HG02642 (cell line): ENCODE measurements around the gene PCSK6.

Experiments
- ATAC-seq: cut with Tn5 transposase; IDR thresholded peaks from one replicate; pipeline ENCODE4 v1.9.1; 2021; ENCODE audit warnings: mild to moderate bottlenecking; ENCODE audit not compliant: unreplicated experiment, poor library complexity

The PCSK6 gene

DNA sequence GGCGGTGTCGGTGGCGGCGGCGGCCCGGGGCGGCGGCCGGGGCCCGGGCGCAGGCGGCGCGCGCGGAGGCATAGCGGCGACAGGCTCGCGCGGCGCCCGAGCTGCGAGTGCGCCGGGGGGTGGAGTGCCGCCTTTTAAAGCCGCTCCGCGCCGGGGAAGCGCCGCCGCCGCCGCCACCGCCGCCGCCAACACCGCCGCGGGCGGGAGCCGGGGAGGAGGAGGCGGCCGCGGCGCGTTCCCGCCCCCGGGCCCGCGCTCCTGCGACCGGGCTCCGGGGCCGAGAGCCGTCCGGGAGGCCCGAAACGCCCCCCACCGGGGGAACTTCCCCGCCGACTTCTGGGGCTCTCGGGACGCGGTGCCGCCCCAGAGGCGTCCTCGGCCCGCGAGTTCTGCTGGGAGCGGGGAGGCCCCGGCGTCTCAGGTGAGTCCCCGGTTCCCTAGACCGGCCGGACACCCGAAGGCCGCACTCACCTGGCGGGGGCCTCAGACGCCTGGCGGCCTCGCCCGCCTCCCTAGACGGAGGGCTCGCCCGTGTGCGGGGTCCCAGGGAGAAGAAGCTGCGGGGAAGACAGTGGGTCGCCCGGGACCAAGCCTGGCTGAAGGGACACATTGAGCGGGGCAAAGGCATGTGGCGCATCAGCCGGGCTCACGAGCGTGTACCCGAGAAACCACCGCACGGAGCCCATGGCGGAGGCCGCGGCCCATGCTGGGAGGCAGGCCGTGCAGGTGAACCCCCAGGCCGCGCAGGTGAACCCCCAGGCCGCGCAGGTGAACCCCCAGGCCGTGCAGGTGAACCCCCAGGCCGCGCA, at the start of gene PCSK6:
TSS of gene PCSK6 (minus strand) at position 109 of the 809 bp plus-strand sequence. CDS start at position 72, 37 bp downstream.
- no peak for ATAC-seq

DNA sequence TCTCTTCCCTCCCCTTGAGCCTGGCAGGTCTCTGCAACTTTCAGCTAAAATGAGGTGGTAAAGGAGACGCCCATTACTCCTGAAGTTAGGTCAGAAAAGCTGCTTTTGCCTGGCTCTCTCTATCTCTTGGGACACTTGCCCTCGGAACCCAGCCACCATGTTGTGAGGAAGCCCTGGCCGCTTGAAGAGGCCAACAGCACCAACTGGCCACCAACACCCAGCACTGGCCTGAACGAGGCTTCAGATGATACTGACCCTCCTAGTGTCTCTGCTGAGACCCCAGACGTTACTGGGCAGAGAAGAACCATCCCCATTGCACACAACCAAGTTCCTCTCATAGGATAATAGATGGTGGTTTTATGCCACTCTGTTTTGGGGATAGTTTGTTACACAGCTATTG, 49.5 kb upstream of the PCSK6 start:
- no peak for ATAC-seq

DNA sequence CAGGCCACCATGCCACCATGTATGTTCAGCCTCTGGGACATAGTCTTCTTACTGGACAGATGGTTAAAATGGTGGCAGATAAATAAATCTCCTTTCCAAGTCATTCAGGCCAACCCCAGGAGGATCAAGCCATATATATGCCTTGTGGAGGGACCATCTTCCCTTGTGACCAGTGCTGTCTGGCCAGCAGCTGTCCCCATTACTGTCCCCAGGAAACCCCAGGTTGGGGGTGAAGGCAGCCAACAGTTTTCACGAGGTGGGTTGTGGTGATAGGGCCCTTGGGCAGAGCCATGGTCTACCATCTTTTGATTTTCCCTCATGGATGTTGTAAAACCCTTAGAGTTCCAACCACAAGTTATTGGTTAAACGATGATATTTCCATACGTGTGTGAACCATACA, 48.7 kb upstream of the PCSK6 start:
- ATAC-seq = no peak

DNA sequence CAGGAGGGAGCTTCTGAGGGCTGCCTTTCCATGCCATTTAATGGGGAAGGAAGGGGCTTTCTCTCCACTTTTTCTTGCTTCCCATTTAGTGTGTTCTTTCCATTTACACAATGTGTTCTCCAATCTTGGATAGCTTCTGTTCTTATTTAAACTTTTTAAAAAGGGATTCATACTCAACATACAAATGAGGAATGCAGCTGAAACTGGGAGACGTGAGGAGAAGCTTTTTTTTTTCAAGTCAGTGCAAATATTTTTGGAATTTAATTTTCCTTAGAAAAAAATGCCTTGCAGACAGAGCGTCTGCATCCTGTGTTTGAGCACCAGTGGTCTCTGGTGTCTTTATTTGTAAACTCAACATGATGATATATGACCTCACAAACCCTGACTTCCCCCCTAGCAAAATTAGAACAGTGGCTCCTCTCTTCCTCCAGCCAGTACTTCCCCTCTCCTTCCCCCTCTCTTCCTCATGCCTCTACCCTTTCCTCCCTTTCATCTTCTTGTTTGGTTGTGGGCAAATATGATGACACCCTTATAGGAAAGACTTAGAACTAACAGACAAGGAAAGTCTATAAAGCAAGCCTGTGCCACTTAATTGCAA, 48.1 kb upstream of the PCSK6 start:
- ATAC-seq = no peak

DNA sequence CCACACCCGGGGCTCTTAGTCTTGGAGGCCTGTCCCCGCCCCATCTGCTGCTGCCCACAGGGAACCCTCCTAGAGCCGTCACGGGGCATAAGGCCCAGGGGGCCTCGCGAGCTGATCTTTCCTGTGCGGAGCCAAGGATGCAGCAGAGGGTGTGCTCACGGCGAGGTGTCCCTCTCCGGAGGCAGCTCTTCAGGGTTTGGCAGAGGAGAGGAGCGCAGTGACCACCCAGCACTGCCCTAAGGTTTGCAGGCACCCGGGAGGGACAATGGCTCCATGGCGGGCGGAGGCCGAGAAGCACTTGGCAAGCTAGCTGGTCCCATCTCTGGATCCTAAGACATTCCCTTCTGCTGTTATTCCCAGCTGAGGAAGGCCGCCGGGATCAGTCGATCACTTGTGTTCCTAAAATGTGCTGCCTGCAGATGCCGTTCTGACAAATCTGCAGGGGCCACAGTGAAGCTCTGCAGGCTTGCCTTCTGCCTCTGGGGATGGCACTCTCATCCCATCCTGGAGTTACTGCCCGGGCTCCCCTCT, 47.4 kb upstream of the PCSK6 start:
- no peak for ATAC-seq

DNA sequence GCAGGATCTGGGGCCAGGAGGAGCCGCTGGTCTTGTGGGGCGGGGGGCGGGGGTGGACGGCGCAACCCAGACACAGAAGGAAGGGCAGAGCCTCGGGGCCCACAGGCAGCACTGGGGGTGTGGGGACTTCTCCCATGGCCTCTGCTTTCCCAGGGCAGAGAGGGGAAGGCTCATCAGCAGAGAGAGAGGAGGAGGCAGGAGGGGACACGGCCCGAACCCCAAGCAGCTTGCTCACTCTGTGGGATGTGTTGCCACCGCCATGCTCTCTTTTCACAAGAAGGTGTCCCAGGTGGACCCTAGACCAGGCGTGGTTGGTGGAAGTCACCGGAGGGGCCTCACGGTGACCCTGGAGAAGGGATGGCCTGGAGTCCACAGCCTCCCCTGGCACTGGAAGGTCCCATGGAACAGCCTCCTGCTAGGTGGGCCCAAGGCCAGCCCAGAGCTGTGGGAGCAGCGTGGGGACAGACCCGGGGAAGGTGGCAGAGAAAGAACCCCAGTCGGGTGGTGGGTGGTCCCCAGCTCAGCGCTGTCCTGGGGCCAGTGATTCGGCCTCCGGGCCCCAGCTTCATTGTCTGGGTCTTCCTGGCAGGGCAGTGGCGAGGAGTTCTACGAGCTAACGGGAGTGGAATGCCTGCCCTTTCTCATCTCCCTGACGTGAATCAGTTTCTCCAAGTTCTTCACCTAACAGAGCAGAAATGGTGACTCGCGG, 46.8 kb upstream of the PCSK6 start:
- ATAC-seq = no peak

DNA sequence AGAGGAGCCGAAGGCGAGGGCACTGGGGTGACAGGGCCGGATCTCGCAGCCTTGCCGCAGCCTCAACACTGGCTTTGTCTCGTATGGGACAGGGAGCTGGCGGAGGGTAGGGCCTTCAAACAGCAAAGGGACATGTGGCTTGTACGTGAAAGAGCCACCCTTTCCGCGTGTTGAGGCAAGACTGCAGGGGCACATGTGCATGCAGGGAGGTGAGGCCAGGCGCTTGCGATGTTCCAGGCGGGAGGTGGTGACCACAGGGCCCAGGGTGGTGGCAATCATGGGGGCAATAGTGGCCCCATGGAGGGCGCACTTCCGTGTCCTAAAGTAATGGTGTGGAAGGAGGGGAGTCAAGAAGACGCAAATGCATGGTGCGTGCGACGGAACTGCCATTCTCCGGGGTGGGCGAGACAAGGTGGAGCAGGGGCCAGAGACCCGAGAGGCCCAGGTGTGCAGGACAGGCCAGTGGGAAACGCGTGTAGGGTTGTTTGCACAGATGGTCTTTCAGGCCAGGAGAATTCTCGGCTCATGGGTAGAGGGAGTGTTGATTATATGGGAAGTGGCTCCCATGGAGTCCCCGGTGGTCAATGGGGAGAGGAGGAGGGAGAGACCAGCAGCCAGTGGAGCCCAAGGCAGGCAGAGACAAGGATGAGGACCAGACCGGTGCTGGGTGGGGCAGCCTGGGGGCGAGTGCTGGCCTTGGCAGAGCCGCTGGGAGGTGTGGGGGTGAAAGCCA, 45.8 kb upstream of the PCSK6 start:
- ATAC-seq = no peak

DNA sequence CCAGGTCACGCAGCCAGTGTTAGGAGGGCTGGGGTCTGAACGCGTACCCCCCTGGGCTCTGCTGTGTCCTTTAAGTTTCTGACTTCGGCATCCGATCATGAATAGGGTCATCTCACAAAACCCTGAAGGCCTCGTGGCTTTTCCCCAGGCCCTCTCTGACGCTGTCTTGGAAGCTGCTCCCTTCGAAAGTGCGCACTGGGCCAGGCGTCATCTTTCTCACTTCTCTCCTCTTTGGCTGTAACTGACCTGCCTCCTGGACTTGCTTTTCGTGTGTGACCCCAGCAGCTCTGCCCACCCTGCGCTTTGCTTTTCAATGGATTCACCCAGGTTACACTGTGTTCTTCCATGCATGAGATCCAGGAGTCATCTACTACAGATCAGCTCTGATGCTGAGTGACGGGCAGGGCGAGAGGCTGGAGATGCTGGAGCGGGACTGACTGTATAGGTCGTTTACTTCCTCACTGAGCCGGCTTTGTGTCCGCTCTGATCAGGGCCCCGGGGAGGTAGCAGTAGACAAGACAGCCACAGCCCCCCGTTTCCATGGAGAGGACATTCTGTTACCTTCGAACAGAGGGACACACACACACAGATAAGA, 45.0 kb upstream of the PCSK6 start:
- ATAC-seq = no peak

DNA sequence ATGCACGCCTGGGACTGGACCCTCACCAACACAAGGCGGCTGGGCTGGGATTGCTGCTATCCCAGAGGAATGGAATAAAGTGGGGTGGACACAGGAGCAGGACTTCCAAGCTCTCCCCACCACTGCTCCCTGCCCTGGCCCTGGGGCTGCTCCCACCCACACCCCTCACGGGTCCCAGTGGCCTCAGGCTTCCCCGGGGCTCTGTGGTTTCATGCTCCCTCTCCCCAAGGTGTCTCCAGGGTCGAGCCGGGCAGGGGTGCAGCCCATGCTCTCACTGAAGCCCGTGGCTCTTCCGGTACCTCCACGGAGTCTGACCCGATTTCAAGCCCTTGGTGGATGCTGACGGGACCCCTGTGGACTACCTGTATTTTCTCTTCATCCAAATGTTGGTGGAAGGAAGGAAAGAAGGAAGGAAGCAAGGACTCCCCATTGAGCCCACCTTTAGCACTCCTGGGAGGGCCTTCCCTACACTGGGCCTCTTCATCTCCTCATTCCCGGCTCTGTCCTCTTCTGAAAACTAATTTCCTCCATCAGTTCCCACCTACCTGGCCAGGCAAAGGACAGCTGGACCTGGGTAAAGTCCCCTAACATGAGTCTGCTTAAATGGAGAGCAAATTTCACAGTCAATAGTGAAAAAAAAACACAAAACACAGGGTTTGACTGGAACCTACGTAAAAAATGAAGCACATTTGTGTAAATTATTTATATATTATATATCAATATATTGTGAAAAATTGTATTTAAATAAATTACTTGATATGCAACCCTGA, 44.0 kb upstream of the PCSK6 start:
- no peak for ATAC-seq

DNA sequence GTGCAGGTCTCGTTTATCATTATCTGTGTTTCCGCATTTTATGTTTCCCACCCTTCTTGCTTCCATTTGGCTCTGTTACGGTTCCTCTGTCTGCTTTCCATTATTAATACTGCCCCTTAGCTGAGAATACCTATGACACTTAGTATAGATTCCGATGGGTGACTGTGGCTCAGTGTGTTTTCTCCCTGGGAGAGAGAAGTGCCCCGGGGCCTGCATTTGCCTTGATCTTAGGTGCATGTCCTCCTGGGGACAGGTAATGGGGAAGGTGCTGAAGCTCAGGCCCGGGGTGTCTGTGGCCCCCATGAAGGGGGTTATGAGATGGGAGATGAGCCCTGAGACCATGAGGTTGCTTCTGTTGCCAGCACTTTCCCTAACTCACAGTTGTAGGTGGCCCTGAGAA, 43.4 kb upstream of the PCSK6 start:
- ATAC-seq = no peak

DNA sequence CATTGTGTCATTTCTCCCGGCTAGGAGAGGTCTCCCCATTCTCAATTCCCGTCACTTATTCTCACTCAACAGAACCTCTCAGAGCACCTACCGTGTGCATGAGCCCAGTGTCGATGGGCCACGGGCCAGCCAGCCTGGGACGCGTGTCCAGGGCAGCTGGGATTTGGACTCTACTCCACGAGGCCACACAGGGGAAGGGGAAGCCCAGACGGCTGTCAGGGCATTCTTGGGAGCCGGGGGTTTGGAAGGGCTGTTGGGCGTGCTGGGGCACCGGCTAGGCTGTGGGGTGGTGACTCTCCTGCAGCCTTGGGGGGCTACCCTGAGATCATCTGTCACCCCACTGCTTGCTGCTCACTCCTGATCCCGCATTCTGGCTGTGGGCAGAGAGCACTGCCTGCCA, 41.7 kb upstream of the PCSK6 start:
- ATAC-seq = no peak

DNA sequence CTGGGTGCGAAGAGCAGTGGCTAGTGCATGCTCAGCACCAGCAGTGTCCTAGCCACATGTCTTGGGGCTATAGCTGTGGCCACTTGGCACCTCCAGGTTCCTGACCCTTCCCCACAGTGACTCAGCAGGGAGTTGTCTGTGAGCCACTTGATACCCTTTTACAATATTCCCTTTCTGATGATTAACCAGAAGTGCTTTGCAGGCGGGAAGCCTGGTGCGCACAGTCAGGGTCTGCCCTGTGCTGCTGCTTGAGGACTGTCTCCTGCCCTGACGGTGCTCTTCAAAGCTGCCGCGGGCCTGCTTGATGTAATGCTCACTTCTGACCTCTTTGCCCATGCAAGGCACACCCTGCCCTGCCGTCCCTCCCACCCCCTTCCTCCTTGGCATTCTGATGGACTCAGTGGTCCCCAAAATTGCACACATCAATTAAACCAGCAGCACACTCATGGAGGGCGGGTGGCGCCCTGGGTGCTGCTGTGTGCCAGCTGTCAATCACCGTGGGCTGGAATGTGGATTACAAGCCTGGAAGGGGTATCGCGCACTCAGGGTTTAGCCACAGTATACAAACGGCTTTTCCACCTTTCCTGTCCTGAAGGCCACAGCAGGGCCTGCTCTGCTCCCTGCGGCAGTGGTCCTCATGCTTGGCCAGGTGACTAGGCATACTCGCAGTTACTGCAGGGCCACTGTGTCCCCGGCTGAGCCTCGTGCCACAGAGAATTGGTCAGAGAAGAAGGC, 40.9 kb upstream of the PCSK6 start:
- no peak for ATAC-seq

DNA sequence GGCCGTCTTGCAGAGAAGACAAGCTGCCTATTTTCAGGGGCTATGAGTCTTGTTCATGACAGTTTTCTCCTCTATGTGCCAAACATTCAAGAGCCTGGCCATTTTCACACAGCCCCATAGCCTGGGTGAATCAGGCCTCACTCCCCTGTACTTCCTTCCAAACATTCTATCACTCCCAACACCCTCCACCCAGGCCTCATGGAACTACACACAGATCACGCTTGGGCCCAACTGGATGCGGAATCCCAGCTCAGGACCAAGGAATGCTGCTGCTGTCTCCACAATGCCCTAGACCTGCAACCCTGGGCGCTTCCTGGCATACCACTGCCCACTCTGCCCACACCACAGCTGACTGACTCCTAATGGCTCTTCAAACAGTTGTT, 39.4 kb upstream of the PCSK6 start:
- no peak for ATAC-seq

DNA sequence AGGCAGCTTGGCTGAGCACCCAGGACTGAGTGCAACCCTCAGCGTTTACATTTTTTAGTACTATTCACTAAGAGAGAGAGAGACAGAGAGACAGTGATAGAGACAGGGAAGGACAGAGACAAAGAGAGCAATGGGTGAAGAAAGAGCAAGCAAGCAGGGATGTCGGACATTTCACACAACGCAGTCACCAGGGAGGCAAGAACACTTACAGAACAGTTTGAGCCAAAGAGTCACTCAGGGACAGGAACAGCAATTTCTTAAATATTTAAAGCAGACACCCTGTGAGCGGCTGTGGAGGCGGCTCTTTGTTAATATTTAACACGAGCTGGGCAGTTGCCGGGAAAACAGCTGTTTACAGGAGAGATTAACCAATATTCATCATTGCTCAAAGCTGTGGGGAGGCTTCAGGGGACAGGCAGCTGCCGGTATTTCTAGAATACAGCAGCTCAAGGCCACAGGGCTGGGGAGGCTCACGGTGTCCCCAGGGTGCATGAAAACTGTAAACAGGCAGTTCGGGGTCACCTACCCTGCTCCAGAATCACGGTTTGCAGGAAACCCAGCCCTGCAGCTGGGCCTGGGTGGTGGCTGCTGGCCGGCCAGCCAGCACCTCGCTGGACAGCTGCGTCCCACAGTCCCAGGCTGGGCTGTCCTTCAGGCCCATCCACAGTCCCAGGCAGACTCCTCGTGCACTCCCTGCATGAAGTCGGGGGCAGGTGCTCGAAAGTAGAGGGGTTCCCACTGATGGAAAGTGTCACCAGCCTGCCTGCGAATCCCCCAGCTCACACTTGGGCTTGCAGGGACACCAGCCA, 38.8 kb upstream of the PCSK6 start:
- ATAC-seq = no peak

DNA sequence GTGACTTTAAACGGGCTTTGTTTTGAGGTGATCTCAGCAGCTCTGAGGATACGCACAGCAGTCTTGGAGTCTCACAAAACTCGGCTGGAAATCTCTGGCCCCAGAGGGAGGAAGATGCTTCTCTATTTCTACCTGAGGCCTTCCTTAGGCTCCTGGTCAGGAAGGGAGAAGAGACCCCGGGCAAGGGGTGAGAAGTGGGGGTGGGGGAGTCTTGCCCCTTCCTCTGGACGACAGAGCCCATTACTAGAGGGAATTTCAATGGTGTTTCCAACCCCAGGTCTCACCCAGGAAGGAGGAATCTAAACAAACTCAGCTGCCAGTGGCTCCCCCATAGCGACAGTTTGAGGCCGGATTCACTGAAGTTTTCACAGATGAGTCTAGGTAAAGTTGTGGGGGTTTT, 37.4 kb upstream of the PCSK6 start:
- no peak for ATAC-seq

DNA sequence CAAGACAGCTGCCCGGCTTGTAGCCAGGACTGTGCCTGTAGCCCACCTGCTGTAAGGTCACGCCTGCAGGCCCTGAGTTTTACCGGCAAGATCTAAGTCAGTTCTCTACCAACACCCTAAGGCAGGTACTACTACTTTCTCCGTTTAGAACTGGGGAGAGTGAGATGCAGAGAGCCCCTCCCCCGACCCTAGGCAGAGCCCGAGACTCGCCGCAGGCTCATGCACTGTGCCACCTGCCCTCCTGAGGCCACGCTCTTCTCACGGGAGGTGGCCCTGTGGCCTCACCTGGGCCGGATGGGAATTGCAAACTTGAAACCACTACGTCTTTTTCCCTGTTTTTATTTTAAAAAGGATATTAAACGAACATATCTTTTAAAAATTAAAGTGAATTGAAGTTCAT, 36.9 kb upstream of the PCSK6 start:
- no peak for ATAC-seq

DNA sequence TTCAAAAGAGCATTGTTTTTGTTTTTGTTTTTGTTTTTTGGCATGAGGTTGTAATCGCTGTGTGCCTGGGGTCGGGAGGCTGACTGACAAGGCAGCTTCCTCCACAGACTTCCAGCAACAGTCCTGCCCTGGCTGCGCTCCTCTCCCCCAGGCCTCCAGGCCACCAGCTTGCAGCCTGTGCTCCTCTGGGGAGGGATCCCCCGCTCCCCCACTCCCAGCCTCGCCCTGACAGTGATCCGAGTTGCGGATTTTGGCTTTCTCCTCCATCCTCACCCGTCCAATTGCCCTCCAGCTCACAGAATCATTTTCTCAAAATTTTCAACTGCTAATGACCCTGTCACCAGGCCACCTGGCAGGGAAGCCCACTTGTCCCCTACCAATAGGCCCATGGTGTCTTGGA, 36.5 kb upstream of the PCSK6 start:
- ATAC-seq = no peak

DNA sequence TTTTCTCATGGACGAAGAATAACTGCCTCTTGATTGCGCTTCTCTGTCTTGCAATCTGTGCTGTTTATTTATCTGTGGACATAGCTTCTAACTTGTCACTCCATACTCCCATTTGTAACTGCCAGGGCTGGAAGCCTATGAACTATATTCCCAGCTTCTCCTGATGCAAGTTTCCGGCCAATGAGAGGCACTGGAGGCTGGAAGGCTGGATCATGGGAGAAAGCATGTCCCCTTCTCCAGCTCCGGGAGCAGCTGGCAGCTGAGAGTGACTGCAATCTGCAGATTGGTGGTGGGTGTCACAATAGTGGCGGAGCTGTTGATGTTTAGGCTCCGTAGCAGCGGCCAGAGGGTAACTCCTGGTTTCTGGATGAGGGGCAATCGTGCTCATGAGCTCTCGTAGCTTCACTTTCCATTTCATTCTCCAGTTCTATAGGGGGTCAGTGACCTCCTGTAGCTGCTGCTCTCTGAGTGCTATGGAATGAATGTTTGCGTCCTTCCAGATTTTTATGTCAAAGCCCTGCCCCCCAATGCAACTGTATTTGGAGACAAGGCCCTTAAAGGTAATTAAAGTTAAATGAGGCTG, 35.7 kb upstream of the PCSK6 start:
- ATAC-seq = no peak
